Measurements from ENCODE around the gene DET1. TPM values are rescaled to one million over a fixed set of nuclear protein-coding genes. Genes with fewer than 3 reads are reported as not detected.

DET1 gene
- total RNA-seq, 1 donor from 2014 or later: 7.4 TPM

DNA sequence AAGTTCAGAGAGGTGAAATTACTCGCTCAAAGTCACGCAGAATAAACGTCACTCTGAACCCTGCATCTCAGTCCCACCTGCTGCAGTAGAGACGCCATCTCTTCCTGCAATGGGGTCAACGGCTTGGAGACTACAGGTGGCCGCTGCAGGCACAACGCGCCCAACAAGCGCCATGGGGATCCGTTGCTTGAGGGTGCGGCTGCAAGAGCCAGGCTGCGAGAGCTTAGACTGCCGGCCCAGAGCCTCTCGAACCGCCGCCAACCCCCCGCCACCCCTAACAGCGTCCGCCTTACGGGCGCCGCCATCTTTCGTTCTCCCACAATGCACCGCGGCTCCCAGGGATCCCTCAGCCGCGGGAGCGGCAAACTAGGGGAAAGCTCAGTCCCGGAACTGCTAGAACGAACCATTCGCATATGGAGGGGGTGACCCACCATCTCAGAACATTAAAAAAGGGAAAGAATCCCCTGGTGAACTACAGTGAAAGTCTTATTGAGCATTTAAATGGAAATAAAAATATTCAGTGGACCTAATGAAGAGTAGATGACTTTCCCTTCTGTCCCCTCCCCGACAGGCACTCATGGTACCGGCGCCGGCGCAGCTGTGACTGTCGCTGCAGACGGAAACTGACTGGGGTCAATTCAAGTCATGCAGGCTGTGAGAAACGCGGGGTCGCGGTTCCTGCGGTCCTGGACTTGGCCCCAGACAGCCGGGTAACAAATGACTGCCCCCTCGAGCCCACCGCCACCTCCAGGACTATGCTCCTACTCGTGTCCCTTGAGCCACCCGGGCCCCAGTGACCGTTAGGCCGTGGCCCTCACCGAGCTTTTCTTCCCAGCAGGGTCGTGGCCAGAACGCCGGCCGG is 79.2 kb downstream of the DET1 start, which contains the start of the genes MRPL46 and MRPS11:
Gene MRPL46 (minus strand): TSS at position 316 of the 862 bp plus-strand sequence. CDS start 11 bp downstream, at position 305.
Gene MRPS11 (plus strand): TSS at position 636 of the 862 bp plus-strand sequence. CDS start 10 bp downstream, at position 646.
- DNase-seq (ENCODE audit: low spot score): peak; percentile 92

DNA sequence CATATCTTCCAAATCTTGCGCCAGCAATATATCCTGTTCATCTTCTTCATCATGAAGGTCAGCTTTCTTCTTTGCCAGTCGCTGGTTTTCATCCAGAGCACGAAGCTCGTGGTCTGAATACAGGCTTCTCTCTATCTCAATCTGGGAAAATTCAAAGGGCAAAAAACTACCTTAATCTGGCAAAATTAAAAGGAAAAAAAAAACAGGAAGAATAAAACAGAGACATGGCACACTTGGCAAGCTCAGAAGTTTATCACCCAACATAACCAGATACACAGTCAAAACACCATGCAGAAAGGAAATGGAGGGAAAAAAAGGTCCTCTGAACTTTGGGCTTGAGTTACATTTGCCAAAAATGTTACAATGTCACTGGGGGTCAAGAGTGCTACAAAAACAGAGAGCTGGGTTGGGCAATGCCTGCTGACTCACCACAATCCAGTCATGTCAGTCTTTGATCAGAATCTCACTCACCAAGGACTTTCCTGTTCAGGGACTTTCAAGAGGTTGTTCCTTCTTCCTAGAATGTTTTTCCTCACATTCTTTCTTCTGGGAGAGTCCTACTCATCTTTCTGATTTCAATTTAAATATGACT is 80.8 kb downstream of the DET1 start:
- no peak for DNase-seq (ENCODE audit: low spot score)

DNA sequence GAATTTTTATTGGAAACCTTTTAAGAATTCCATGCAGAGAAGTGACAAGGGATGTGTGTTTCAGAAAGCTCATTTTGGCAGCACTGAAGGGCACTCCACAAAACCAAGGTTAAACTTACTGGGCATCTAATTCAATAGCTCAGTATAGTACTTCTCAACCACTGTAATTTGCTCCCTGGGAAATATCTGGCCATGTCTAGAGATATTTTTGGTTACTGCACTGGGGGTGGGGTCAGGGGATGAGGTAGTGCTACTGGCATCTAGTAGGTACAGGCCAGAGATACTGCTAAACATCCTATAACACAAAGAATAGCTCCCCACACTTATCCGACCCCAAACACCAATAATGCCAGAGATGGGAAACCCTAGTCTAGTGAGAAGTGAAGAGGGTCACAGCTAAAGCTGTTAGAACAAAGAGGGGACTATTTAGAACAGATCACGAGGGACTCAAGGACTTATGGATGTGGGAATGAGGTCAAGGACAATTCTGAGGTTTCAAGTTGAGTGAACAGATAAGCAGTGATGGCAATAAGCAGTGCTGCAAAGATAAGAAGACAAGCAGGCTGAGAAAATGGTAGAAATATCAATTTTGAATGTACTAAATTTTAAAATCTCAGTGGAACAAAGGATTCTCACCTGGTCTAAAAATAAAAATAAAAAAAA is 82.5 kb downstream of the DET1 start:
- no peak for DNase-seq (ENCODE audit: low spot score)

Other genes with a start within 250 kb of the DET1 start
- 17.5 TPM for gene MRPL46, start 79.3 kb downstream of the DET1 start, total RNA-seq
- gene MRPS11, start 79.0 kb downstream of the DET1 start, total RNA-seq: 44.0 TPM
- gene AEN, start 74.7 kb upstream of the DET1 start, total RNA-seq: 34.4 TPM
- gene ISG20, start 92.3 kb upstream of the DET1 start, total RNA-seq: 383 TPM

All from mucosa of gallbladder (tissue), 1 donor.